Adrenal gland (tissue), 12 donors: Measurements from ENCODE around the gene PSMD6. TPM values are rescaled to one million over a fixed set of nuclear protein-coding genes. Genes with fewer than 3 reads are reported as not detected.

Source experiments
- DNase-seq, 7 donors: peaks; one replicate each; pipeline ENCODE4 v3.0.0-alpha.2; 2019 to 2020
- H3K27ac ChIP-seq, 5 donors: fragments of 200-600 bp; sonication (generic) in 4 of 5; 1 replicate in 3 of 5; 2 replicates in 2 of 5; pipeline versions ENCODE4 v1.5.1 to v1.8.0; 2016 to 2020; ENCODE audit warnings: mild to moderate bottlenecking in 1 of 5
- H3K27me3 ChIP-seq: fragments of 200-600 bp; 2 replicates; pipeline ENCODE4 v1.8.0; 2021
- H3K36me3 ChIP-seq, 2 donors: fragments of 200-600 bp; replicated peaks in 1 of 2; 1 replicate in 1 of 2; 2 replicates in 1 of 2; pipeline versions ENCODE4 v1.5.1 to v1.8.0; 2018 to 2022
- H3K4me1 ChIP-seq, 2 donors: fragments of 200-600 bp; replicated peaks in 1 of 2; 1 replicate in 1 of 2; 2 replicates in 1 of 2; pipeline versions ENCODE4 v1.5.1 to v1.8.0; 2018 to 2021
- H3K4me3 ChIP-seq, 4 donors: fragments of 200-600 bp; sonication (generic) in 3 of 4; one replicate each; pipeline ENCODE4 v1.5.1; 2016 to 2018
- H3K9me3 ChIP-seq, 3 donors: fragments of 200-600 bp; sonication (generic) in 1 of 3; replicated peaks in 1 of 3; 1 replicate in 2 of 3; 2 replicates in 1 of 3; pipeline versions ENCODE4 v1.5.1 to v1.8.0; 2016 to 2021
- CTCF ChIP-seq, 6 experiments: fragments of 450-650 bp in 4 of 6; fragments of 200-600 bp in 2 of 6; sonication (generic) in 1 of 6; IDR thresholded peaks; 1 replicate in 5 of 6; 2 replicates in 1 of 6; pipeline versions ENCODE4 v1.5.1 to v1.8.0; 2016 to 2021; ENCODE audit warnings: antibody characterized with exemption in 6 of 6, mild to moderate bottlenecking in 2 of 6, moderate library complexity in 1 of 6
- POLR2A ChIP-seq, 2 donors: fragments of 450-650 bp; IDR thresholded peaks; one replicate each; pipeline ENCODE4 v1.6.1; 2017; ENCODE audit warnings: antibody characterized with exemption in 2 of 2, mild to moderate bottlenecking in 2 of 2, moderate library complexity in 1 of 2
- WGBS, 4 donors: extraction: QIAGEN DNeasy Blood & Tissue Kit in 2 of 4; methylation state at CpG; one replicate each; pipeline versions ENCODE4 v1.1.5 to v1.1.7; 2013 to 2017; 5-methylcytosine and 5-hydroxymethylcytosine counted together
- intact Hi-C, 2 donors: fragments of 100-400 bp; cut with DNase I; formaldehyde crosslinking; loops; one replicate each; pipeline versions ENCODE4 v1.14.1 to v1.15.0; 2022 to 2023
- polyA plus RNA-seq, 3 donors: library from polyadenylated mRNA; stranded (reverse); fragments of 200-250 nt in 2 of 3; fragments of 350-450 nt in 1 of 3; fragmentation: Illumina TruSeq in 1 of 3; extraction: RNeasy Lipid Tissue Mini Kit (QIAGEN cat#74804) in 1 of 3; gene quantifications; one replicate each; pipeline ENCODE4 v1.2.3, GENCODE V29; 2013 to 2014
- total RNA-seq, 9 donors: library from RNA; depleted of rRNA in 4 of 9; stranded (reverse); fragments of >200 nt in 4 of 9; fragments of 120-200 nt in 1 of 9; fragmentation: NEBNext Ultra II Directional in 1 of 9; extraction: Animal tissue kit (Norgen Biotek cat#: 25700) in 1 of 9; gene quantifications; one replicate each; pipeline versions ENCODE4 v1.1.0 to v1.2.4, GENCODE V29; 2013 to 2023
- donor health status: healthy with polysubstance abuse.
- donor health status: Bipolar disorder and iron deficiency.
- donor health status: DM: yes; HTN: yes; CAD: no.
- donor health status: DM: no; HTN: no; CAD: no.
- donor health status: DM: no; HTN: no; CAD: no.
- donor health status: DM: yes; HTN: yes; CAD: no.

Gene PSMD6
- total and polyA plus RNA-seq, 12 donors: 52.8 to 206 (median 96.9) TPM

DNA sequence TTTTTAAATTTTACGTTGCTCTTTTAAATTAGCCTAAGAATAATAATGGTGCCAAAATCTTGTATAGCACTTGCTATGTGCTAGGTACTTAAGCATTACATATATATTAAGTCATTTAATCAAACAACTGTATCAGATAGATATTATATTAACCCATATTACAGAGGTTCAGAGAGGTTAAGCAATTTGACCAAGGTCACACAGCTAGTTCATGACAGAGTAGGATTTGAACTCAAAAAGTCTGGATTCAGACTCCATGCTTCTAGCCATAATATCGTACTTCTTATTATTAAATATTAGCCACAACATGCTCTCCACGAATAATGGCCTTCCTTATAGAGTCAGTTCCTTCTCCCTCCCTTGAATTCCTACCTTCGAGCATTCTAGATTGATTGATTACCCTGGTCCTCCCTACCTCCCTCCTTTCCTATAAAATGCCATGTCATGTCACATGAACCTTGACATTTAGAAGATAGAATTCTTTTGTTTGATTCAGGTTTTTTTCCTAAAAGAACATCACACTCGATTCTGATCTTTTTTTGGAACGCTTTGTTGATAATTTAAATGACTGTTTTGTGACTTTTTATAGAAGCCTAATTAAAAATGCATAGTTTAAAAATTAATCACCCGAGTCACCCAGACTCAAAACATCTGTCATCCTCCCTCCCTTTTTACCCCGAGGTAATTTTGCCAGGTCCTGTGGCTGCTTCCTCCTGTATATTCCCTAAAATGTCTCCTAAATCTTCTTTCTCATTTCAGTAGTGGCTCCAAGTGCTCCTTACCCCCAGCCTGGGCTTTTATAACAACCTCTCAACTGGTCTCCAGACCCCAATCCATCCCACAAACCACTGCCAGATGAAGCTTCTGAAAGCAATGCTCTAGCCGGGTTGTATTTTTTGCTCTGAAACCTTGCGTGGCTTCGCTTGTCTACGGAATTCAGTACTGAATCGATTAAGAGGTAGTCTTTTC lies 8.5 kb upstream of the PSMD6 start:
- intact Hi-C loops: loop anchor here (2.0 to 5.0 kb wide), 3 partner anchors 365 to 453 kb away; no protein-coding TSS in a partner anchor
- no peaks in the 10 kb centered on the region for H3K9me3 ChIP-seq
- peak in 1 of 7 donors; percentile 17 for DNase-seq
- H3K36me3 ChIP-seq: no peaks in the 10 kb centered on the region
- WGBS, 4 donors: 40 to 56% (median 50%) methylated on average over 13 of the region's 13 CpGs
- peaks cover 0 to 10% of the 10 kb centered on the region in 2 donors for H3K4me1 ChIP-seq
- no peak overlapping the region for H3K4me3 ChIP-seq
- peaks cover 4% of the 10 kb centered on the region for H3K27me3 ChIP-seq
- peak overlapping the region in 1 of 5 donors; percentile 32 for H3K27ac ChIP-seq
- TF ChIP-seq POLR2A (IDR thresholded peaks at IDR 0.05) (no peak), CTCF (IDR thresholded peaks at IDR 0.05) (no peak)

- H3K27ac ChIP-seq: no peak overlapping the region
- H3K4me1 ChIP-seq: peaks cover 0 to 10% of the 10 kb centered on the region in 2 donors
- peak; percentile 76 to 95 (median 92) for TF ChIP-seq CTCF (IDR thresholded peaks at IDR 0.05)
- TF ChIP-seq POLR2A (IDR thresholded peaks at IDR 0.05): no peak
- intact Hi-C loops: loop anchor here (2.0 to 5.0 kb wide), 2 partner anchors 367 to 454 kb away; no protein-coding TSS in a partner anchor
- no peaks in the 10 kb centered on the region for H3K9me3 ChIP-seq
- no peaks in the 10 kb centered on the region for H3K36me3 ChIP-seq
- peak; percentile 56 to 82 (median 71) for DNase-seq
- H3K27me3 ChIP-seq: peaks cover 4% of the 10 kb centered on the region
- H3K4me3 ChIP-seq: peak overlapping the region in 1 of 4 donors; percentile 39
- WGBS, 4 donors: 2 to 4% (median 3%) methylated on average over 10 to 16 of the region's 16 CpGs
Observed at GRCh38 chr3:64030741-64031140, 7.4 kb upstream of the PSMD6 start.

- TF ChIP-seq CTCF (IDR thresholded peaks at IDR 0.05): no peak
- TF ChIP-seq POLR2A (IDR thresholded peaks at IDR 0.05): no peak
- 71 to 89% (median 85%) methylated on average over 4 of the region's 4 CpGs for WGBS, 4 donors
- Histone ChIP-seq H3K36me3 (no peaks in the 10 kb centered on the region), H3K9me3 (no peaks in the 10 kb centered on the region), H3K4me3 (no peak overlapping the region), H3K27ac (no peak overlapping the region), H3K4me1 (peaks cover 0 to 10% of the 10 kb centered on the region in 2 donors), H3K27me3 (peaks cover 4% of the 10 kb centered on the region)
- intact Hi-C loops: no loop called here
- DNase-seq: no peak
Observed at GRCh38 chr3:64029287-64029686, 6.0 kb upstream of the PSMD6 start.

DNA sequence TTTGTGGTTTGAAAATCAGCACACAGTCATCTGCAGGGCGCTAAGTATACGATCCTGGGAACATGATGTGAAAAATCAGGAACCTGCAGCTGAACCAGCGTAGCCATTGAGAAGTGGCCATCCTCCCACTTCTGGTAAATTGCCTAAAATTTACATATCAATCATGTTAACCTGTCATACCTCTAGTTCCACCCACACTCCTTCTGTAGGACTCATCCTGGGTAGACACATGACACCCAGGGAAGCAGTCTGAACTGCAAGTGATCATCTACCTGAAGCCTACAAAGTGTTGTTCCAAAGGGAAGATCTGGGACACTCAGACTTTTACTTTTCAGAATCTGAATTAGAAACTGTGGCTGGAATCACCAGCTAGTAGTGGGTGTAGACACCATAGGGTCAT lies 5.5 kb upstream of the PSMD6 start:
- no peak for DNase-seq
- Histone ChIP-seq H3K9me3 (no peaks in the 10 kb centered on the region), H3K27ac (no peak overlapping the region), H3K4me3 (no peak overlapping the region), H3K4me1 (peaks cover 0 to 11% of the 10 kb centered on the region in 2 donors), H3K27me3 (peaks cover 4% of the 10 kb centered on the region), H3K36me3 (no peaks in the 10 kb centered on the region)
- no peak for TF ChIP-seq CTCF (IDR thresholded peaks at IDR 0.05)
- no peak for TF ChIP-seq POLR2A (IDR thresholded peaks at IDR 0.05)
- WGBS, 4 donors: 77 to 82% (median 79%) methylated on average over 3 of the region's 3 CpGs
- intact Hi-C loops: no loop called here
